Glutamatergic neuron (in vitro differentiated cells): ENCODE data around the gene ZNF420. TPM values are rescaled to one million over a fixed set of nuclear protein-coding genes. Genes with fewer than 3 reads are reported as not detected.

Source experiments
- DNase-seq: peaks from one replicate; pipeline ENCODE4 v3.0.0; 2022
- H3K27ac Mint-ChIP-seq: one replicate; pipeline ENCODE4 v1.8.0; 2020; ENCODE audit warnings: mild to moderate bottlenecking, mixed read lengths, inconsistent platforms; ENCODE audit not compliant: unreplicated experiment
- H3K27me3 Mint-ChIP-seq: one replicate; pipeline ENCODE4 v1.8.0; 2020; ENCODE audit warnings: mild to moderate bottlenecking, moderate library complexity, mixed read lengths, inconsistent platforms; ENCODE audit not compliant: unreplicated experiment
- H3K36me3 Mint-ChIP-seq: one replicate; pipeline ENCODE4 v1.8.0; 2020; ENCODE audit warnings: mild to moderate bottlenecking, mixed read lengths, inconsistent platforms; ENCODE audit not compliant: unreplicated experiment
- H3K4me1 Mint-ChIP-seq: one replicate; pipeline ENCODE4 v1.8.0; 2020; ENCODE audit warnings: mild to moderate bottlenecking, low read depth, mixed read lengths, inconsistent platforms; ENCODE audit not compliant: unreplicated experiment
- H3K4me3 Mint-ChIP-seq: one replicate; pipeline ENCODE4 v1.8.0; 2020; ENCODE audit warnings: mild to moderate bottlenecking, mixed read lengths, inconsistent platforms; ENCODE audit not compliant: unreplicated experiment
- H3K9me3 Mint-ChIP-seq: one replicate; pipeline ENCODE4 v1.8.0; 2020; ENCODE audit warnings: mild to moderate bottlenecking, moderate library complexity, mixed read lengths, inconsistent platforms; ENCODE audit not compliant: unreplicated experiment
- total RNA-seq: library from RNA; stranded (reverse); fragmentation: NEBNext Ultra II Directional; extraction: Animal tissue kit (Norgen Biotek cat#: 25700); gene quantifications from one replicate; pipeline ENCODE4 v1.2.1, GENCODE V29; 2021; ENCODE audit not compliant: unreplicated experiment
- TF ChIP-seq, protein P1 (sequence below): fragments of 200-600 bp; sonication (generic); IDR thresholded peaks from one replicate; pipeline ENCODE4 v1.5.0; 2021; ENCODE audit not compliant: partially characterized antibody, unreplicated experiment

The ZNF420 gene
- total RNA-seq, 1 donor from 2014 or later: 13.2 TPM

DNA sequence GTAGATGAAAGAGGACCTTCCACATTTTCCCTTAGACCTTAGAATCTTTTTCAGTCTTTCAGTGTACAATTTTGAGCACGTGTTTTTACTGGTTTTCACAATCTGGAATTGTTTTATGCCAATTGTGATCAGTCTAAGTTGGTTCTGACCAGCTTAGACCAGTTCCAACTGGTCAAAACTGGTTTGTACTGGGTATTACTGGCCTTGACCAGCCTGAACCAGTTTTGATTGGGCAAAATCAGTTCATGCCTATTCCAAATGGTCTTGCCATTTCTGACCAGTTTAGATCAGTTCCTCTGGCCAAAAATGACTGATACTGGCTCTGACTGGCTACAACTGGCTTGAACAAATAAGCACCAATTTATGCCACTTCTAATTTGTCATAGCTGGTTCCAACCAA lies 57.9 kb downstream of the ZNF420 start:
- peaks cover 16% of the 10 kb centered on the region for H3K9me3 Mint-ChIP-seq
- H3K36me3 Mint-ChIP-seq: peaks cover 29% of the 10 kb centered on the region
- no peak overlapping the region for H3K4me3 Mint-ChIP-seq
- no peak overlapping the region for H3K27ac Mint-ChIP-seq
- no peaks in the 10 kb centered on the region for H3K27me3 Mint-ChIP-seq
- TF ChIP-seq, protein P1, sequence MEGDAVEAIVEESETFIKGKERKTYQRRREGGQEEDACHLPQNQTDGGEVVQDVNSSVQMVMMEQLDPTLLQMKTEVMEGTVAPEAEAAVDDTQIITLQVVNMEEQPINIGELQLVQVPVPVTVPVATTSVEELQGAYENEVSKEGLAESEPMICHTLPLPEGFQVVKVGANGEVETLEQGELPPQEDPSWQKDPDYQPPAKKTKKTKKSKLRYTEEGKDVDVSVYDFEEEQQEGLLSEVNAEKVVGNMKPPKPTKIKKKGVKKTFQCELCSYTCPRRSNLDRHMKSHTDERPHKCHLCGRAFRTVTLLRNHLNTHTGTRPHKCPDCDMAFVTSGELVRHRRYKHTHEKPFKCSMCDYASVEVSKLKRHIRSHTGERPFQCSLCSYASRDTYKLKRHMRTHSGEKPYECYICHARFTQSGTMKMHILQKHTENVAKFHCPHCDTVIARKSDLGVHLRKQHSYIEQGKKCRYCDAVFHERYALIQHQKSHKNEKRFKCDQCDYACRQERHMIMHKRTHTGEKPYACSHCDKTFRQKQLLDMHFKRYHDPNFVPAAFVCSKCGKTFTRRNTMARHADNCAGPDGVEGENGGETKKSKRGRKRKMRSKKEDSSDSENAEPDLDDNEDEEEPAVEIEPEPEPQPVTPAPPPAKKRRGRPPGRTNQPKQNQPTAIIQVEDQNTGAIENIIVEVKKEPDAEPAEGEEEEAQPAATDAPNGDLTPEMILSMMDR: no peak
- no peaks in the 10 kb centered on the region for H3K4me1 Mint-ChIP-seq
- no peak for DNase-seq

DNA sequence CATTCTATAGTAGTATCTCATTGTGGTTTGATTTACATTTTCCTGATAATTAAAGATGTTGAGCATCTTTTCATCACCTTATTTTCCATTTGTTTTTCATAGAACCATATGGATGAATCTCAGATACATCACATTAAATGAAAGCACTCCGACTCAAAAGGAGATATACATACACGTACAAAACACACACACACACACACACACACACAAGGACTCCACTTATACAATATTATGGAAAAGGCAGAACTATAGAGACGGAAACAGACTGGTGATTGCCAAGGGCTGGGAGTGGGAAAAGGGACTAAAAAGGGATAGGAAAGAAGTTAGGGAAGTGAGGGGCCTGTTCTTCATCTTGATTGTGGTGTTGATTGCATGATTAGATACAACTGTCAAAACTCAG lies 70.0 kb downstream of the ZNF420 start:
- no peak for DNase-seq
- Mint-ChIP-seq H3K36me3 (peaks cover 59% of the 10 kb centered on the region), H3K4me1 (no peaks in the 10 kb centered on the region), H3K27ac (no peak overlapping the region), H3K9me3 (peaks cover 12% of the 10 kb centered on the region), H3K4me3 (no peak overlapping the region), H3K27me3 (no peaks in the 10 kb centered on the region)
- TF ChIP-seq, protein P1: no peak

DNA sequence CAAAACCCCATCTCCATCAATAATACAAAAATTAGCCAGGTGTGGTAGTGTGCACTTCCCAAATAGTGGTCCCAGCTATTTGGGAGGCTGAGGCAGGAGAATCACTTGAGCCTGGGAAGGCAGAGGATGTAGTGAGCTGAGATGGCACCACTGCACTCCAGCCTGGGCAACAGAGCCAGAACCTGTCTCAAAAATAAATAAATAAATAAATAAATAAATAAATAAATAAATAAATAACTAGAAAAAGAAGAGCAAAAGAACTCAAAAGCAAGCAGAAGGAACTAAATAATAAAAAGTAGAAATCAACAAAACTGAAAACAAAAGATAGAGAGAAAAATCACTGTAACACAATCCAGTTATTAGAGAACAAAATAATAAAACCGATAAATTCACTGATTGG lies 81.9 kb downstream of the ZNF420 start:
- no peak overlapping the region for H3K4me3 Mint-ChIP-seq
- peaks cover 25% of the 10 kb centered on the region for H3K9me3 Mint-ChIP-seq
- no peak overlapping the region for H3K27ac Mint-ChIP-seq
- peaks cover 2% of the 10 kb centered on the region for H3K27me3 Mint-ChIP-seq
- TF ChIP-seq, protein P1: no peak
- DNase-seq: no peak
- H3K36me3 Mint-ChIP-seq: peaks cover 72% of the 10 kb centered on the region
- H3K4me1 Mint-ChIP-seq: no peaks in the 10 kb centered on the region

DNA sequence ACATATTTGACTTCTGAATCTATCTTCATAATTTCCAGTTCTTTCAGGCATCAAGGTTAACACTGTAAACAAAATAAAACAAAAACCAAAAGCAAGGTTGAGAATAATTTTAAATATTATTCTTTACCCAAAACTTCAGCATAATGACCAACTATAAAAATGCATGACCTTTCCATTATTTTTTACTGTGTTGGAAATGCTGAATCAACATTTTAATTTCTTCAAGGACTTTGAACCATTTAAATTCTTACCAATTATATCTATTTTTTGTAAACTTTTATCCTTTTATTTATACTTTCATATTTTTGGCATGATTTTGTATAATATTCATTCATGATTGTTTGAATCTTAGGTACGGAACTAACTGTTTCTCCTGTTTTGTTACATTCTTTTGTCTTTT lies 87.4 kb downstream of the ZNF420 start:
- H3K36me3 Mint-ChIP-seq: peaks cover 51% of the 10 kb centered on the region
- no peaks in the 10 kb centered on the region for H3K27me3 Mint-ChIP-seq
- H3K27ac Mint-ChIP-seq: no peak overlapping the region
- H3K4me3 Mint-ChIP-seq: no peak overlapping the region
- H3K9me3 Mint-ChIP-seq: peaks cover 9% of the 10 kb centered on the region
- TF ChIP-seq, protein P1: no peak
- H3K4me1 Mint-ChIP-seq: no peaks in the 10 kb centered on the region
- no peak for DNase-seq

DNA sequence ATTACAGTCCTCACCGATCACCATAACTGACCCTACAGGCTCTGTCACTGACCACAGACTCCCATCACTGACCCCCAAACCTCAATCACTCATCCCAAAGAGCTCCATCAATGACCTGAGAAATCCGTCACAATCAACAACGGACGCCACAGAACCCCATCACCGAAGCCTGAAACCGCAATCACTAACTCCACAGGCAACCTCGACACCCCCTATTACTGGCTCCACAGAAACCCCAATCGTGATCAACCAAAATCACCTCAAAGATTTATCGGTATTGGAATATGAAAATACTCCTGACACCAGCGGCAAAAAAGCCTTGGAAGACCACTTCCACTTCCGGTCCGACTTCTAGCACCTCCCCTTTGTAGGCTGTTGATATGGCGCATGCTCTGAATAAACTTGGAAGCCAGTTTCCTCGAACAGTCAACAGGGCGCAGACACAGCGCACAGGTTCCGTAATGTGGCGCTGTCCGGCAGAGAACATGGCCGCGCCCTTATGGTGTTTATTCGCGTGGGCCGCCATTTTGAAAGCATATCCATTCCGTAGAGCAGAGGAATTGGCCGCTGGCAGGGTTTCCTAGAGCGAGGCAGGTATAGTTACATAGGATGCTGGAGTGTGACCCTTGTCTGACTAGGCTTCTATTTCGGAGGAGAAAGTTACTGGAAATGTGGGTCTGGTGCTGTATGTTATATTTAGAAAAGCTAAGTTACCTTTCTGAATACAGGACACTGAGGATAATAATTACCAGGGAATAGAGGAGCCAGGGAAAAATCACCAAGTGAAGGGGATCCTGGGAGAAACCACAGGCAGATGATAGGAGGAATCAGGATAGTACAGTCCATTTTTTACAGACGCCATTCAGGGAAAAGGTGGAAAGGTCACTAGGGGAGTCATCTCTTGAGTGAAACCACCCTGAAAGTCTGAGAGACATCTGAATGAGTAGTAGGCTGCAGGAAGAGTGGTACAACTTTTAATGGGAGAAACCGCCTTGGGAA lies 94.4 kb downstream of the ZNF420 start, which contains the start of gene ZNF585A:
Gene ZNF585A (minus strand): TSS at position 328 of the 999 bp plus-strand sequence. CDS start 2,785 bp downstream, outside the sequence.
- H3K4me1 Mint-ChIP-seq: no peaks in the 10 kb centered on the region
- peaks cover 22% of the 10 kb centered on the region for H3K36me3 Mint-ChIP-seq
- H3K4me3 Mint-ChIP-seq: no peak within 1 kb of the TSS

More for the DNA sequence above, 94.4 kb downstream of the ZNF420 start, which contains the start of gene ZNF585A:
- DNase-seq: peak; percentile 84
- Mint-ChIP-seq H3K27me3 (no peaks in the 10 kb centered on the region), H3K27ac (no peak within 1 kb of the TSS), H3K9me3 (peaks cover 2% of the 10 kb centered on the region)
- TF ChIP-seq, protein P1: no peak
